MM.1S (cell line): ENCODE data around the gene PTGDS.

Source experiments
- DNase-seq: peaks from one replicate; pipeline ENCODE4 v3.0.0-alpha.2; 2015
- H2AFZ ChIP-seq: fragments of 300-600 bp; sonication (generic); 2 replicates; pipeline ENCODE4 v1.6.0; 2016; ENCODE audit warnings: antibody characterized with exemption, low read length
- H3F3A ChIP-seq: fragments of 300-600 bp; sonication (generic); 2 replicates; pipeline ENCODE4 v1.6.1; 2016; ENCODE audit warnings: mild to moderate bottlenecking, antibody characterized with exemption, low read length, moderate library complexity, mixed read lengths; ENCODE audit not compliant: insufficient read depth
- H3K27ac ChIP-seq: fragments of 300-600 bp; sonication (generic); 2 replicates; pipeline ENCODE4 v1.5.1; 2016; ENCODE audit warnings: mild to moderate bottlenecking, low read length
- H3K27me3 ChIP-seq: fragments of 300-600 bp; sonication (generic); replicated peaks from 2 replicates; pipeline ENCODE4 v1.6.0; 2016; ENCODE audit warnings: low read length; ENCODE audit not compliant: insufficient read depth
- H3K36me3 ChIP-seq: fragments of 300-600 bp; sonication (generic); replicated peaks from 2 replicates; pipeline ENCODE4 v1.6.1; 2016; ENCODE audit warnings: mild to moderate bottlenecking, low read length, mixed read lengths; ENCODE audit not compliant: insufficient read depth
- H3K4me1 ChIP-seq: fragments of 300-600 bp; sonication (generic); 2 replicates; pipeline ENCODE4 v1.6.1; 2016; ENCODE audit warnings: low read length, mixed read lengths
- H3K4me2 ChIP-seq: fragments of 300-600 bp; sonication (generic); 2 replicates; pipeline ENCODE4 v1.6.0; 2016; ENCODE audit warnings: low read depth, low read length
- H3K4me3 ChIP-seq: fragments of 300-600 bp; sonication (generic); 2 replicates; pipeline ENCODE4 v1.5.1; 2016; ENCODE audit warnings: low read length, mixed read lengths
- H3K79me2 ChIP-seq: fragments of 300-600 bp; sonication (generic); 2 replicates; pipeline ENCODE4 v1.6.1; 2016; ENCODE audit warnings: mixed run types, low read length, mixed read lengths
- H3K9ac ChIP-seq: fragments of 300-600 bp; sonication (generic); 2 replicates; pipeline ENCODE4 v1.6.1; 2016; ENCODE audit warnings: low read length, mixed read lengths
- H3K9me2 ChIP-seq: fragments of 300-600 bp; sonication (generic); replicated peaks from 2 replicates; pipeline ENCODE4 v1.6.1; 2016; ENCODE audit warnings: mild to moderate bottlenecking, low read length, mixed read lengths; ENCODE audit not compliant: insufficient read depth
- H3K9me3 ChIP-seq: fragments of 300-600 bp; sonication (generic); replicated peaks from 2 replicates; pipeline ENCODE4 v1.6.1; 2016; ENCODE audit warnings: mild to moderate bottlenecking, low read length, mixed read lengths; ENCODE audit not compliant: insufficient read depth
- H4K20me1 ChIP-seq: fragments of 300-600 bp; sonication (generic); 2 replicates; pipeline ENCODE4 v1.6.1; 2016; ENCODE audit warnings: mild to moderate bottlenecking, low read length, moderate library complexity, mixed read lengths; ENCODE audit not compliant: insufficient read depth
- EZH2 ChIP-seq: fragments of 300-600 bp; sonication (generic); optimal IDR thresholded peaks from 2 replicates; pipeline ENCODE3; 2017; ENCODE audit warnings: low read depth, mild to moderate bottlenecking, antibody characterized with exemption, low read length, mixed read lengths
- EZH2phosphoT487 ChIP-seq: fragments of 300-600 bp; sonication (generic); IDR thresholded peaks from 2 replicates; pipeline ENCODE4 v1.6.1; 2018; ENCODE audit warnings: antibody characterized with exemption, low read length
- TF ChIP-seq, protein P1 (sequence below): fragments of 300-600 bp; sonication (generic); IDR thresholded peaks from 2 replicates; pipeline ENCODE4 v1.5.1; 2016; ENCODE audit warnings: antibody characterized with exemption, low read length, mixed read lengths

PTGDS gene

DNA sequence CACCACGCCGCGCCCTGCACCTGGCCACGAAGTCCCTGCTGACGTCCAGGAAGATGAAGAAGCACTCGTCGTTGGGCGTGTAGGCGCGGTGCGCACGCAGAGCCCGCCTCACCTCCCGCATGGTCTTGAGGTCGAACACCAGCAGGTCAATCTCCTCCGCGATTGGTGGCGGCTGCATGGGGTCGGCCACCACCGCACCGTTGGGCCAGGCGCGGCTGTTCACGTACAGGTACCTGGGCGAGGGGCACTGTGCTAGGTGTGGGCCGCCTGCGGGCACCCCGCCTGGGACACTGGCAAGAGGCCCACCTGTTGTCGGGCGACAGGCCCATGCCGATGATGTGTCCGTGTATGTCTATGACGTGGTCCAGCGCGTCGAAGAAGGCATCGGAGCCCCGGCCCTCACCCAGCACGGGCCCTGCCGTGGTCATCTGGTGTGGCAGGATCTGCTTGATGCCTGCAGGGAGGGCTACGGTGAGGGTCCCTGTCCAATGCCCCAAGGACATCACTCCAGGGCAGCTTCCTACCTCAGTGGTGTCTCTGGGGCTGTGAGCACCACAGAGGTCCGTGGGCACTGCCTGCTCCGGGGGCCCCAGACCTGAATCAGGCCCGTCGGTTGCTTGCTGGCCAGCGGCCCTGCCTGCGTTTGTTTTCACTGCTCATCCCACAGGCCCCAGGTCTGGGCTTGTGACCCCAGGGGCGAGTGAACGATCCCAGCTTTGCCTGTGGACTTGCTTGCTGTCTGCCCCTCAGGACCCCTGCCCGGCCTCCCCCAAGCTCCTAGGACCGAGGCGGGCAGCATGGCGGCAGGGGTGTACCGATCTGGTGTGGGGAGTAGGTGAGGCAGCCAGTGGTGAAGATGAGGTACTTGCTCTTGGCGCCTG lies 35.8 kb upstream of the PTGDS start:
- H3K9ac ChIP-seq: no peak overlapping the region

DNA sequence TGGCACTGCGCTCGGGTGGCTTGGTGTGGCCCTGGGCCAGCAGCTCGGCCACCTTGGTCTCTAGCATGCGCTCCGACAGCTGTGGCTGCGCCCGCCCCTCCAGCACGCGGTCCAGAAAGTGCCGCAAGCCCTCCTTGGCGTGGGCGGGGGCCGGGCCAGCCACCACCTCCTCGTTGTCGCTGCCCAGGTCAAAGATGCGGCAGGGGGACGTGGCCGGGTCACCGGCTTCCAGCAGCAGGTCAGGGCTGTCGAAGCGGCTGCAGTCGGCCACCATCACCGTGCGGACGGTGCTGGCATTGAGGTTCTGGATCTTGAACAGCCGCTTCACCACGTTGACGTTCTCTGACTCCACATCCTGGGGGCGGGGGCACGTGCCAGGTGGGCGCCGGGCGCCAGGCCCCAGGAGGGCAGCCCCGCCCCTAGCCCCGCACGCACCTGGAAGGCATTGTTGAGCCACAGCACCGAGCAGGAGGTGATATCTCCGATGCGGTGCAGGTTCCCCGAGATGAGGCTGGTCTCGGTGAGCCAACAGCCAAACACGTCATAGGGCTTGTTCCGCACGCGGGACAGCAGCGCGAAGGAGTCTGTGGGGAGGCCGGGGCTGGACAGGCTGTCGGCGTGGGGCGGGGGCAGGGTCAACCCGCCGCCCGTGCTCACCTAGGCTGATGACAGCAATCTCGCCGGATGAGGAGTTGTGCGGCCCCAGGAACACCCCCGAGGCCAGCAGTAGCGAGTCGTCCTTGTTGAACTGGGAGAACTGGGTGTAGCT lies 35.0 kb upstream of the PTGDS start:
- Histone ChIP-seq H3K9me3 (no peaks in the 10 kb centered on the region), H3K27ac (no peak overlapping the region), H2AFZ (no peak overlapping the region), H3K36me3 (peaks cover 17% of the 10 kb centered on the region), H3K9ac (no peak overlapping the region), H4K20me1 (no peaks in the 10 kb centered on the region), H3K9me2 (no peaks in the 10 kb centered on the region), H3K4me1 (peaks cover 3% of the 10 kb centered on the region; the same call in 1 of the 2 replicates), H3K4me2 (no peak overlapping the region), H3F3A (no peaks in the 10 kb centered on the region), H3K27me3 (no peaks in the 10 kb centered on the region), H3K79me2 (peaks cover 29% of the 10 kb centered on the region), H3K4me3 (no peak overlapping the region)
- TF ChIP-seq, protein P1, sequence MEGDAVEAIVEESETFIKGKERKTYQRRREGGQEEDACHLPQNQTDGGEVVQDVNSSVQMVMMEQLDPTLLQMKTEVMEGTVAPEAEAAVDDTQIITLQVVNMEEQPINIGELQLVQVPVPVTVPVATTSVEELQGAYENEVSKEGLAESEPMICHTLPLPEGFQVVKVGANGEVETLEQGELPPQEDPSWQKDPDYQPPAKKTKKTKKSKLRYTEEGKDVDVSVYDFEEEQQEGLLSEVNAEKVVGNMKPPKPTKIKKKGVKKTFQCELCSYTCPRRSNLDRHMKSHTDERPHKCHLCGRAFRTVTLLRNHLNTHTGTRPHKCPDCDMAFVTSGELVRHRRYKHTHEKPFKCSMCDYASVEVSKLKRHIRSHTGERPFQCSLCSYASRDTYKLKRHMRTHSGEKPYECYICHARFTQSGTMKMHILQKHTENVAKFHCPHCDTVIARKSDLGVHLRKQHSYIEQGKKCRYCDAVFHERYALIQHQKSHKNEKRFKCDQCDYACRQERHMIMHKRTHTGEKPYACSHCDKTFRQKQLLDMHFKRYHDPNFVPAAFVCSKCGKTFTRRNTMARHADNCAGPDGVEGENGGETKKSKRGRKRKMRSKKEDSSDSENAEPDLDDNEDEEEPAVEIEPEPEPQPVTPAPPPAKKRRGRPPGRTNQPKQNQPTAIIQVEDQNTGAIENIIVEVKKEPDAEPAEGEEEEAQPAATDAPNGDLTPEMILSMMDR: no peak
- no peak for TF ChIP-seq EZH2phosphoT487
- no peak for TF ChIP-seq EZH2
- DNase-seq: no peak

More for the DNA sequence above, 35.8 kb upstream of the PTGDS start:
- peaks cover 3% of the 10 kb centered on the region; the same call in 1 of the 2 replicates for H3K4me1 ChIP-seq
- DNase-seq: no peak
- no peak overlapping the region for H3K27ac ChIP-seq
- peaks cover 29% of the 10 kb centered on the region for H3K79me2 ChIP-seq
- H3K9me3 ChIP-seq: no peaks in the 10 kb centered on the region
- H3K9me2 ChIP-seq: no peaks in the 10 kb centered on the region
- 0 out of 2 replicates have a peak, but pooled peaks cover 4% of the 10 kb centered on the region for H3F3A ChIP-seq
- peaks cover 17% of the 10 kb centered on the region for H3K36me3 ChIP-seq
- TF ChIP-seq, protein P1: no peak
- no peak for TF ChIP-seq EZH2phosphoT487
- TF ChIP-seq EZH2: no peak
- H3K27me3 ChIP-seq: no peaks in the 10 kb centered on the region
- H4K20me1 ChIP-seq: no peaks in the 10 kb centered on the region
- no peak overlapping the region for H3K4me2 ChIP-seq
- no peak overlapping the region for H3K4me3 ChIP-seq
- H2AFZ ChIP-seq: no peak overlapping the region

DNA sequence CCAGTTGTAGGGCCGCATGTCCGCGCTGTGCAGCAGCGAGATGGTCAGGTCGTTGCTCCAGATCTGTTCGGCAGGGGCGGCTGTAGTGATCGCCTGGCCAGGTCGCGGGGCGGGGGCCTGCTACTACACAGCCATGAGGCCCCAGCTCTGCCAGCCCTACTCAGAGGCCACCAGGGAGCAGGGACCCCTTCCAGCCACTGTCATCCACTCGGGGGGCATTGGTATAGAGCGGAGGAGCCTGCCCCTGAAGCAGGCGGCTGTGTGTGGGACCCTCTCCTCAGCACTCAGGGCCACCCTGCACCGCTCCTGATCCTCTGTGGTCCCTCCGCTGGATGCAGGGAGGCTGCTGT lies 34.4 kb upstream of the PTGDS start:
- Histone ChIP-seq H3K9me2 (no peaks in the 10 kb centered on the region), H3K4me3 (no peak overlapping the region), H3K27ac (no peak overlapping the region), H3K9ac (no peak overlapping the region), H2AFZ (no peak overlapping the region), H3K9me3 (no peaks in the 10 kb centered on the region), H4K20me1 (no peaks in the 10 kb centered on the region), H3K79me2 (peaks cover 29% of the 10 kb centered on the region), H3K4me1 (peaks cover 3% of the 10 kb centered on the region; the same call in 1 of the 2 replicates), H3F3A (no peaks in the 10 kb centered on the region), H3K27me3 (no peaks in the 10 kb centered on the region), H3K4me2 (no peak overlapping the region; the same call in 1 of the 2 replicates), H3K36me3 (peaks cover 17% of the 10 kb centered on the region)
- DNase-seq: no peak
- TF ChIP-seq, protein P1: no peak
